Femur (tissue), 1 donor: ENCODE measurements around the gene HRCT1.
"Not testable (repeated sequence)": the region's sequence is repeated elsewhere in the genome, so short reads cannot be mapped to it uniquely, and the experiment has no call there.

Experiments used
- DNase-seq: peaks from one replicate; pipeline ENCODE4 v3.0.0-alpha.2; 2017

Gene HRCT1

DNA sequence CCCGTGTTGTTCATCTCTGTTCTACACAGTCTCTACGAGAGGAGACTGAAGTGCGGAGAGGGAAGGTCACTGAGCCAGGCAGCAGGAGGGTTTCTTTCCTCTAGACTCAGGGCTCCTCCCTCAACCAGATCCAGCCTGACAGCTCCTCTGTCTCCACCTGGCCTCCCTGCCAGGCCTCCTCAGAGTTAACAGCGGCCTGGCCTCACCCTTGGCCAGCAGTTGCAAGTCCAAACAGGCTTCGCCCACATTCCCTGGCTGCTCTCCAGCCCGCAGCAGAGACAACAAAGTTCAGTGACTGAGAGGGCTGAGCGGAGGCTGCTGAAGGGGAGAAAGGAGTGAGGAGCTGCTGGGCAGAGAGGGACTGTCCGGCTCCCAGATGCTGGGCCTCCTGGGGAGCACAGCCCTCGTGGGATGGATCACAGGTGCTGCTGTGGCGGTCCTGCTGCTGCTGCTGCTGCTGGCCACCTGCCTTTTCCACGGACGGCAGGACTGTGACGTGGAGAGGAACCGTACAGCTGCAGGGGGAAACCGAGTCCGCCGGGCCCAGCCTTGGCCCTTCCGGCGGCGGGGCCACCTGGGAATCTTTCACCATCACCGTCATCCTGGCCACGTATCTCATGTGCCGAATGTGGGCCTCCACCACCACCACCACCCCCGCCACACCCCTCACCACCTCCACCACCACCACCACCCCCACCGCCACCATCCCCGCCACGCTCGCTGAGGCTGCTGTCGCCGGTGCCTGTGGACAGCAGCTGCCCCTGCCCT is at the start of gene HRCT1:
HRCT1 (plus strand) TSS at position 291 of the 768 bp plus-strand sequence; CDS start at position 377, 86 bp downstream.
- peak; percentile 94 for DNase-seq

DNA sequence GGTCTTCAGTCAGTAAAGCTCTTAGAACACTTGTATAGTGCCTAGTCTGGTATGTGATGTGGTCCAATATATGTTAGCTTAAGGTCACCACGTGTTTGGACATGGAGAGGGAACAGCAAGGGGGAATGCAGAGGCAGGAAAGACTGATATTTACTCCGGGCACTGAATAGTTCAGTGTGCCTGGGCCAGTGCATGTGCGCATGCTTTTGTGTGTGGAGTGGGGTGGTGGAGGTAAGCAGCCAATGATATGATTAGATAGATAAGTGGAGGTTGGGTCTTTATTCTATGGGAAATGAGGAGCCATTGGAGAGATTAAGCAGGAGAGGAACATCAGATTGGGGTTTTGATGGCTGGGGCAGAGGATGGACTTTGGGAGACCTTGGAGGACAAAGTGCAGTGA is 49.8 kb upstream of the HRCT1 start:
- DNase-seq, result peak; percentile 3

DNA sequence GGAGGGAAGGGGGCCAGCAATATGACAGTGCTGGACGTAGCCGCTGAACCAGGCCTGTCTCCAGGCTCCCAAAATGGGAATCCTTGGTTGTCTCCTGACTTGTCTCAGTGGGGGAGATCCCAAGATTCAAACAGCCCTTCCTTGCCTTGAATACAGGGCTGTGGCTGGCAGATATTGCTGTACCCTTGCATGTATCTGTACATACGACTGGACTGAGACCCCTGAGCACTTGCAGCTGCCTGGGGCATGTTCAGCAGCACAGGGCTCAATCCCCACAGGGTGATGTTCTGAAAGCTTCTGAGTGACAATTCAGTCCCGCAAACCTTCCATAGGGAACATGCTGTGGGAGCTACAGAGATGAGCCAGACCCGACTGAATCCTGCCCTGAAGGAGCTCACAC is 49.1 kb upstream of the HRCT1 start:
- peak; percentile 4 for DNase-seq

DNA sequence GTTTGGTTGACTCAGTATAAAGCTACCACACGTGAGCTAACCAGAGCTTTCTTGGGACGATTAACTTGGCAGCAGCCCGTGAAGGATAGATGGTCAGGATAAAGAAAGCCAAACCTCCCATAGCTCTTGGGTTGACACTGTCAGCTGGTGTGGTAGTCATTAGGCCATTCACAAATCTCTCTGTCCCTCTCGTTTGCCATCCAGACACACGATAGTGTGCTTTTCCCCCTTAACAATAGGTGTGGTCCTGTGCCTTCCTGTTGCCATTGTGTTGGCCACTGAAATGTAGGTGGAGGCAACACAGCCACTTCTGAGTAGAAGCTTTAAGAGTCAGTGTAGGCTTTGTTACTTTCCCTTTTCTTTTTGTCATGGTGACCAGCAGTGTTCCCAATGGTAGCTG is 47.5 kb upstream of the HRCT1 start:
- peak; percentile 8 for DNase-seq

DNA sequence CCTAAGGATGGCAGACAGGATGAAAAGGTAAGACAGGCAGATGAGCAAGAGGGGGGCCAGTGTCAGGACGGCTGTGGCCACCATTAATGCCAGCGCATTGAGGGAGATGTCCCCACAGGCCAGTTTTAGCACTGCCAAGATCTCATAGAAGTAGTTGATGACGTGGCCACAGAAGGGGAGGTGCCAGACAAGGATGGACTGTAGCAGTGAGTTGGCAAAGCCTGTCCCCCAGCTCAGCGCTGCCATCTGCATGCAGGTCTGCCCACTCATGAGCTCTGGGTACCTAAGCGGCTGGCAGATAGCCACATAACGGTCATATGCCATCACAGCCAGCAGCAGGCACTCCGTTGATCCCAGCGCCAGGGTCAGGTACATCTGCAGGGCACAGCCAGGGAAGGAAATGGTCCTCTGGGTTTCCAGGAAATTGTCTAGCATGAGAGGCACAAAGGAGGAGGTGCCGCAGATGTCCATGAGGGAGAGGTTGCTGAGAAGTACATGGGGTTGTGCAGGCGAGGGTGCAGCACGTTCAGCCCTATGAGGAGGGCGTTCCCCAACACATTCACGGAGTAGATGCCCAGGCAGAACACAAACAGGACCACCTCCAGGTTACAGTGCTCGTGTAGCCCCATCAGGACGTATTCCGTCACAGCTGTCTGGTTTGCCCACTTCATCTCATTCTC is 46.6 kb upstream of the HRCT1 start:
- peak; percentile 33 for DNase-seq

DNA sequence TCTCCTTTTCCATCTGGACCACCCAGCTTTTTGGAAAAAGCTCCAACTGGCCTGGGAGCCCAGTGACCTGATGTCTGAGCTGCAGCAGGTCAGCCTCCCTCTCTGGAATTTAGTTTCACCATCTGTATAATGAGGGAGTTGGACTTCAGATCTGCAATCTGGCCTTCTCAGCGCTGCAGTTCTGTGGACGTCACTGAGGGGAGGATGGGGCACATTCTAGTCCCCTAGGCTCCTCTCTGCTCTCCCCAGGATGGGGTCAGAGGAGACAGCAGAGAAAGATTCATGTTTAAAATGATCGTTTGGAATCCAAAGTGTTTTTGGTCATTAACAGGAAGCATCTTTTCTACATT is 46.0 kb upstream of the HRCT1 start:
- DNase-seq, result peak; percentile 20

DNA sequence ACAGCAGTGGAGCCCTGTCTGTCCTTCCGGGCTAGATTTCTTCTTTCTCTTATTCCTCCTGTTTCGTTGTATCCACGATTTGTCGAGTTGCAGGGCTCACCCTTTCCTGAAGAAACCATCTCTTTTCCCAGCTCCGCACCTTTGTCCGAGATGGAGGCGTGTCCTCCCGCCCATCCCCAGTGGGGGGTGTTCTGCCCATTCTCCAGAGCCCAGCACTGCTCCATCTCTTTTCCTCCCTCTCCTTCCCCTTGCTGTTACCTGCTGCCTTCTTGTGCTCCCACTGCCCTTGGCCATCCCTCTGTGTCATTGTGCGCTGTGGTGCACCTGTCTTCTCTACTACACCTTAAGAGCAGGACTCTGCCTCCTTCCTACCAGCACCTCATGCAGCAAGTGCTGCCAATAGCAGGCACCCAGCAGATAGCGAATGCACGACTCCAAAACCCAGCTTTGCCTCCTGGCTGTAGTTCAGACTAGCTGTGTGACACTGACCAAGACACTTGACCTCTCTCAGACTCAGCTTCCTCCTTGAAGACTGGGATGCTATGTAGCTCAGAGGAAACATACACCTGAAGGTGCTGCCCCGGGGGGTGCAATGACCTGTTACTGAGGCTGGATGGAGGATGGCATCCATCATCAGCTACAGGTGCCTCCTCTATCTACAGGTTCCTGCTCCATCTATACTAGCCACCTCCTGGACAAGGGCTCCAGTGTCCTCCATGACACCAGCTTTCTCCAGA is 44.7 kb upstream of the HRCT1 start:
- DNase-seq, result peak; percentile 11

DNA sequence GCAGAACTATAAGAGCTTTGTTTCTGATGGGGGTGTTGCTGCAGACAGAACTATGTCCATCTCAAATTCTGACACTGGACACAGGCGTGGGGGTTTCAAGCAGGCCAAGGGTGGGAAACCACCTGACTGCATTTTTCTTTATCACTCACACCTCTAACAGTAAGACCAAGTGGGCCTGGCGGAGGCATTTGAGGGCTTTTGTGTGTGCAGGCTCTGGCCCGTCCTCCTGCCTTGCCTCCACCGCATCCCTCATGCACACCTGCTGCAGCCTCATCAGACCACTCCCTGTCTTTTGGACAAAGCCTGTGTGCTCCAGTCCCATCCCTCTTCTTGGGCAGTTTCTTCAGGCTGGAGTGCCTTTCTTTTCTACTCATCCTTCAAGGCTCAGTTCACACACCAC is 43.7 kb upstream of the HRCT1 start:
- DNase-seq, result no peak

DNA sequence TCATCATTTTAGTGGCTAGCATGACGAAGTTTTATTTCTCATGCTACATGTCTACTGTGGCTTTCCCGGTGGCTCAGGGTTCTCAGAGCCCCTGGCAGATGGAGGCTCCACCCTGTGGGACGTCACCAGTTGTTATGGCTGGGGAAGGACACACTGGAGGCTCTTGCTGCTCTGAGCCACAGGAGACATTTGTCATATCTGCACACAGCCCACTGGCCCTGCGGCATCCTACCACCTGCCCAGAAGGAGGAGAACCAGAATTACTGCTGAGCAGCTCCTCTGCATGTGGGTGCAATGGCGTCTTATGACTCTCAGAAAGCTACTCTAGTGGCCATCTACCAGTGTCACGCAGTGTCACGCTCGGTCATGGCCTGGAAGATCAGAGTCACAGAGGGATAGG is 42.4 kb upstream of the HRCT1 start:
- no peak for DNase-seq

DNA sequence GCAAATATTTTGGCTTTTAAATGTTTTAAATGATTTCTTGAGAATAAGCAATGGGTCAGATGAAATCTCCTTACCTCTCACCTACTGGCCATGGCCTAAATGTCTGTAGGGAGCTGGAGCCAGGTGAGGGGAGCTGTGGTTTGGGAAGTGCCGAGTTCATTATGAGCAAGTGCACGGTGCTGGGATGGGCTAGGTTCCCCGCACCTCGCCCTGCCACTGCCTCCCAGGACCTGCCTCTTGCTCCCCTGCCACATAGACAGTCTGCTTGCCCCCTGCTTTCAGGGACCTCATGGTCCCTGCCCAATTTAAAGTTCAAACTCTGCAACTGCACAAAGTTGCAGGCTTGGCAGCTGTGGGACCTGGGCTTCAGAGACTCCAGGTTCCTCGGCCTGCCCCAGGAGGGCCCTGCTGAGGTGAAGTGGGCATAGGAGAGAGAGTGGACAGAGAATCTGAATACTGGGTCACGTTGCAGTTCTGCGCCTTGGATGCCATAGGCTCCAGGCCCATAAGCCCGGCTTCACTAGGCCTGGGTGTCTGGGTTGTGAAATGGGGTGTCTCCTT is 41.2 kb upstream of the HRCT1 start:
- no peak for DNase-seq

DNA sequence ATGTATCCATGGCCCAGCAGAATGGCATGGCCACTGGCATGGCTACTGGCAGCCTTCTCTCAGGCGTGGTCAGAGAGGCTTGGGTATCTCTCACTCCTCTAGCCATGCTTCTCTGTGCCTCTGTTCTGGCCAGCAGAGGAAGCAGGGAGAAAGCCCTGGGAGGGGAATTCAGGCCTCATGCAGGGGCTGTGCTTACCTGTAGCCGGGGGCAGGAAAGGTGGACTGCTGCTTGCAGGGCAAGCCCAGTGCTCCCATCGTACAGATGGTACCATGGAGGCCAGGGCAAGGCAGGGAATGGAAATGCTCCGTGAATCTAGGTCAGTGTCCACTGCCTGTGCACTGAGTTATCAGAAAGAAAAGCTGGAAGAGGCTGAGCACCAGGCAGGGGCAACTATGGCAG is 38.5 kb upstream of the HRCT1 start:
- no peak for DNase-seq

DNA sequence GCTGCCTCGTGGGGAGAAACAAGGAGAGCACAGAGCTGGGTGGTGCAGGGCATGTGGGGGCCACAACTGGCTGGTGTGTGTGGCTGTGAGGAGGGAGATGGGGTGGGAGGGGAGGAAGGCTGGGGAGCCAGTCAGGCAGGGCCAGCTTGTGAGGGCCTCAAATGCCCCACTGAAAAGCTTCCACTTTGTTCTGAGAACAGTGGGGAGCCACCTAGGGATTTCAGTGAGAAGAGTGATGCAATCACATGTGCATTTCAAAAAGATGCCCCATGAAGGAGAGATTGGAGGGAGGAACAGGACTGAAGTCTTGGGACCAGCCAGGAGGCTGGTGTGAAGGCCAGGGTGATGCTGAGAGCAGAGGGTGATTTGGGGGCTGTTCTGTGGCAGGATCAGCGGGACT is 37.1 kb upstream of the HRCT1 start:
- DNase-seq, result no peak

DNA sequence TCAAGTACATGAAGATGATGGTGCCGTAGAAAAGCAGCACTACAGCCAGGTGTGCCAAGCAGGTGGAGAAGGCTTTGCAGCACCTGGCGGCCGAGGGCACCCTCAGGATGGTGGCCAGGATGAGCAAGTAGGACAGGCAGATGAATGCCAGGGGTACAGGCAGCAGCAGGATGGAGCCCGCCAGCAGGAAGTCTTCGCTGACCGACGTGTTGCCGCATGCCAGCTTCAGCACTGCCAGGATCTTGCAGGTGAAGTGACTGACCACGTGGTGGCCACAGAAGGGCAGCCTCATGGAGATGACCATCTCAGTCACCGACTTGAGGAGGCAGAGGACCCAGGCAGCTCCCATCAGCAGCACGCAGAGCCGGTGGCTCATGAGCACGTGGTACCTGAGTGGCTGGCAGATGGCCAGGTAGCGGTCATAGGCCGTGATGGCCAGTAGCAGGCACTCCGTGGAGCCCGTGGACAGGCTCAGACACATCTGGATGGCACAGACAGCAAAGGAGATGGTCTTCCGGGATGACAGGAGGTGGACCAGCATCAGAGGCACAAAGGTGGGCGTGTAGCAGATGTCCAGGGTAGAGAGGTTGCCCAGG is 36.3 kb upstream of the HRCT1 start:
- DNase-seq, result no peak

DNA sequence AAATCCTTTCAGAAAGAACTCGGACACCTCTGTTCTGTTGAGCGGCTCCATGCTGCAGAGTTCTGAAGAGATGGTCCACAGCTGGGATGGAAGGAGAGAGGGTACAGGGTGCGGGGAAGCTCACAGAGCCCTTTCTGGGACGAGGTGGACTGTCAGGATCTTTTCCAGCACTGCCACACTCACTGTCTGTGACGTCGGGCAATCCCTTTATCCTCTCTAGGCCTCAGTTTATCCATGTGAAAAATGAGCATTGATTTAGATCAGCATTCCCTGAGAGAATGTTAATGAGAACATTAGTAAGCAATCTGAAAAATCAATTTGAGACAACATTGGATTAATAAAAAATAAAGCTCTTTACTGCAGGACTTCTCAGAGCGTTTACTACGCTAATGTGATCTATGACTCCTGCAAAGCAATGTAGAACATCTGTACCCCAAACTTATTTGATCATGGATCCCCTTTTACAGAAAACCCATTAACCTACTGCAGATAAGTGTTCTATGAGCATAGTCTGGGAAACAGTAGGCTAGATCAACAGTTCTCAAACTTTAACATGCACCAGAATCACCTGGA is 35.6 kb upstream of the HRCT1 start, which contains the start of gene OR13J1:
OR13J1 (minus strand) TSS at position 51 of the 573 bp plus-strand sequence; CDS start at position 51, 0 bp downstream.
- no peak for DNase-seq

DNA sequence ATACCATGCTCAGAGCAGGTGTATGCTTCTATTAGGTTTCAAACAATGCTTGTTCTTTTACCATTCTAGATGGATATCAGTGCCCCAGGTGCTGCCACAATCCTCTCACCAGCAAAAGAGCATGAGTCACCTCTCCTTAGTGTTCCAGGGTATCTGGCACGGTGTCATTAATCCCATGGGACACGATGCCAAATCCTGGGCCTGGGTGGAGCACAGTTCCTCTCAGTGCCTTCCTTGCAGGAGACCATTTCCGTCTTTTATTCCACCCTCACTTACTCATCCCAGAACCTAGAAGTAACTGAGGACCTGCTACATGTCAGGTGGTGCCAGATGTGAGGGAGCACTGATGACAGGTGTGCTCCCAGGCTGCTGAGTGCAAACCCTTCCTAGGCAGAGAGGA is 34.5 kb upstream of the HRCT1 start:
- DNase-seq, result no peak

DNA sequence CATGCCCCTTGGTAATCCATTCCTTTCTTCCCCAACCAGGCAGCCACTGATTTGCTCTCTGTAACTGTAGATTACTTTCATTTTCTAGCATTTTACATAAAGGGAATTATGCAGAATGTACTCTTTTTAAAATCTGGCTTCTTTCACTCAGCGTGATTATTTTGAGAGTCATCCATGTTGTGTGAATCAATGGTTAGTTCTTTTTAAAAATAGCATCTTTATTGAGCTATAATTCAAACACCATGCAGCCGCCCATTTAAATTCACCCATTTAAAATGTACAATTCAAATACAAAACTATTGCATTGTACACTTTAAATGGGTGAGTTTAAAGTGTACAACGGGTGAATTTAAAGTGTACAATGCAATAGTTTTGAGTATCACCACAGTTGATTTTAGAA is 33.5 kb upstream of the HRCT1 start:
- no peak for DNase-seq

DNA sequence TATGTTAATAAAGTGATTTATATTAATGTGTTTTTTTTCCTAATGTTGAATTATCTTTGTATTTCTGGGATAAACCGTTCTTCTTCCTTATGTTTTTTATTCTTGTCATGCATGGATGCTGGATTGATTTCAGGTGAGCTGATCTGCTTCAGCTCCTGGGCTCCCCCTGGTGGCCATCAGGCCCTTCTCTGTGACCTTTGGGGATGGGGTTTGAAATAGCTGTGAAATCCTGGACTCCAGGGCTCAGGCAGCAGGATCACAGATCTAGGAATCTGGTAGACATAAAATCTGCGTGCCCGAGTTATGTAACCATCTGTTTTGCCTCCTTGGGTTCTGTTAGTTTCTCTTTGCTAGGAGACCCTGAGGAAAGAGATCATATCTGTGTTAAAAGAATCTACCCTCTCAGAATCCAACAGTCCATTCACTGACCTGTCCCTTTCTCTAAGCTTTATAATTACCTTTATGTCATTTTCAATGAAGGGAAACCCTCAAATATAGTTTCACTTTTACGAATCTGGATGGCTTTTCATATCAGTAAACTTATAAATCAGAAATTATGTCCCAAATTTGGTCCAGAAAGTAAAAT is 23.6 kb upstream of the HRCT1 start:
- DNase-seq, result peak; percentile 89

DNA sequence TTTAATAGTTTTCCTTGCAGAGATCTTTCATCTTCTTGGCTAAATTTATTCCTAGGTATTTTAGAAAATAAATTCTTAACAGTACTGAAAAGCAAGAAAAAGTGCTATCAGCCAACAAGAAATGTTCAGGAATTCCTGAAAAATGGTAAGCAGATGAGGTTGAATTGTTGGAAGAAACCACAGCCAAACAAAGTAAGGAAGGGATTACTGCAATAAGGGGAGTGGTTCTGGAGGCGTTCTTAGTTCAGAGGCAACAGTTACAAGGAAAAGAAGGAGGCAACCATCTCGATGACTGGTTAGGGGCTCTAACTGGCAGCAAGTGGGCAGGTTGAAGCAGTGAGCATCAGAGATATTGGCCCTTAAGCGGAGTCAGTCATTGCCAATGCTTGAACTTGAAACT is 23.0 kb upstream of the HRCT1 start:
- no peak for DNase-seq

DNA sequence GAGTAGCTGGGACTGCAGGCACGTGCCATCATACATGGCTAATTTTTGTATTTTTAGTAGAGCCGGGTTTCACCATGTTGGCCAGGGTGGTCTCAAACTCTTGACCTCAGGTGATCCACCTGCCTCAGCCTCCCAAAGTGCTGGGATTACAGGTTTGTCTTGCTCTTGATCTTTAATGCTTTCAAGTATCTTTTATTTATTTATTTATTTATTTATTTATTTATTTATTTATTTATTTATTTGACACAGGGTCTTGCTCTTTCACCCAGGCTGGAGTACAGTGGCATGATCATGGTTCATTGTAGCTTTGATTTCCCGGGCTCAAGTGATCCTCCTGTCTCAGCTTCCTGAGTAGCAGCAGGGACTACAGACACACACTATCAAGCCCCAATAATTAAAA is 21.1 kb upstream of the HRCT1 start:
- DNase-seq, result not testable (repeated sequence)

DNA sequence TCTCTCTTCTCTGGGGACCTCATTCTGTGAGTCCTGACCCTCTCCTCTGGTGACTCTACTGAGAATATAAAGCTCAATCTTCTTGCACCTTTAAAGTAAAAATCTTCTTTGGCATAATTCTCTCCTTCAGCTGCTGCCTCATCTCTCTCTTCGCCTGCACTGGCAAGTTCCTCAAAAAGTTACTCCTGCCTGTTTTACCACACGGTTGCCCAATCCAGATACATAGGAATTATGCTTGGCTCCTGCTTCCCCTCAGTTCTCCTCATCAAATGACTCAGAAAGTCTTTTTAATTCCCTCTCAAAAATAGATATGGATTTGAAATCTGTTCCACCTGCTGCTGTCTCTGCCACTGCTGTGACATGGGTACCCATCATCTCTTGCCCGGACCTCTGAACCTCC is 14.4 kb upstream of the HRCT1 start:
- no peak for DNase-seq

DNA sequence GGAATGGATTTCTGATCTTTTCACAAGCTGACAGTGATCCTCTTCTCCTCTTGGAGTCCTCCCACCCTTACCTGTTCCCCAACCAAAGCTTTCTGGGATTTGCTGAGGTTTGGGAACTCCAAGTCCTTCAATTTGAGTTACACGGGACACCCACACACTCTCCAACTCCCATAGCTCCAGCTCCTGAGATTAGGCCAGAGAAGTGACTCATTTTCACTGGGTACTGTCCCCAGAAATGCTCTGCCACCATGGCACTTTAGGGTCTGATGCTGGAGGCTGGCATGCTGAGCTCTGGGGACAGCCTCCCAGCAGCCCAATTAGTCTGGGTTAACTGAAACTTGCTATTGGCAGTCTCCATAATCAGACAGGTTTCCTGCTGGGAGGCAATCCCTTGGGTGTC is 14.0 kb upstream of the HRCT1 start:
- no peak for DNase-seq

DNA sequence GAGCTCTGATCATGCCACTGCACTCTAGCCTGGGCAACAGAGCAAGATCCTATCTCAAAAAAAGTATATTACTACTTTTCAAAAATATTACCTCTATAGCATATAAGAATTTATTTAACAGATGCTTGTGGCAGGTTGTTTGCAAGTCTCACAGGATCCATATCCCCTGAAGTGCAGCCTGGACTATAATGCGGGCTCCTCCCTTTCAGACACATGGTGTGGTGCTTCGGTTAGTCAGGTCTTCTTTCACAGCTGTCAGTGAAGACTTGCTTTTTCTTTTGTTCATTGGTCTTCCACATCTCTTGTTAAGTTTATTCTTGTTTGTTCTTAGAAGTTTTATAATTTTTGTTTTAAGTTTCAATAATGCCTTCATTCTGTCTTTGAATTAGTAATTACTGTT is 9.4 kb upstream of the HRCT1 start:
- no peak for DNase-seq
